HTERT RPE-1 (cell line): Measurements from ENCODE around the gene RERE.

ENCODE experiments used
- in situ Hi-C: fragments of 300-500 bp; cut with MboI; formaldehyde crosslinking; loops from 4 replicates; pipeline ENCODE4 v1.14.3; 2020; ENCODE audit warnings: low sequenced_read_pairs

RERE gene

DNA sequence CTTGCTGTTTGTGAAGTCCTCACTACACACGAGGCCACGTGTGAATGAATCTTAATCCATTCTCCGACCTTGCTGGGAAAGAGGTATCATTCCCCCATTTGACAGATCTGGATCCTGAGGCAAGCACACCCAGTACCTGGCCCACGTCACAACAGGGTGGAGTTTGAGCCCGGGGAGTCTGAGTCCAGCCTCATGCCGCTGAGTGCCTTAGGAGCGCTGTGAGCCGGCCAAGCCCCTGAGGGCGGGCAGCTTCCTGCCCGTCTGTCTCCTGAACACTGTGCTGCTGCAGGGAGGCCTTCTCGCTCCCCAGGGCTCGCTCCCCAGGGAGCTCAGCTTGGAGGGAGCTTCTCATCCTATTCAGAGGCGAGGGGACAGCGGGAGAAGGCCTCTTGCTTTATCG, 469.8 kb downstream of the RERE start:
- in situ Hi-C loops: no loop called here

DNA sequence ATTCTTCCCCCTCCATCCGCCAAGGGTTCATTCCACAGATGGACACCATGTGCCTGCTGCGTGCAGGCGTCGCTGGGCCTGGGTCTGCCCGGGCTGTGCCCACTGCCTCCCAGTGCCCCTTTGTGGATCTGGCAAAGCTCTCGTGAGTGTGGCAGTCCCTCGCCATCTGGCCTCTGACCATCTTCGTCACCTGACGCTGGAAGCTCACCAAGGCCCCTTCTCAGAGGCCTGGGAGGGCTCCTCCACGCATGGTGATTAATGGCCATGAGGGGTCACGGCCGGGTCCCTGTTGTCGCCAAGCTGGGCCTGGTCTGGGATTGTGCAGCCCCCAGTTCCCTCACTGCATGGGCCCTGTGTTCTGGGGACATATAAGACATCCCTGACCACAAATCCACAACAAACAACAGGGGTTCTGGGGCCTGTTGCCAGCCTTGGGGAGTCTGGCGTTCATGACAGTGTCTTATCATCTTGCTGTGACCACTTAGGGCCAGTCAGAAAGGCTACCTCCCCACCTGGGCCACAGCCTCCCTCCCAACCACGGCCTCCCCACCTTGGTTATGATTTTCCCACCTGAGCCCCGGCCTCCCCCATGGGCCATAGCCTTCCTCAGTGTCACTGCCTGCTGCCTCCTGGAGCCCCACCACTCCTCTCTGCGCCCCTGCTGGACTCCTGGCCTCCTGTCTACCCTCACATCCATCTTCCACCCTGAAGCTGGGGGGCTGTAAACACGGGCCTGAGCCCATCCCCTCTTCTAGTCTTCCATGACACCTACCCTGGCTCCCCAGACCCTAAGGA, 471.6 kb downstream of the RERE start:
- in situ Hi-C loops: no loop called here

DNA sequence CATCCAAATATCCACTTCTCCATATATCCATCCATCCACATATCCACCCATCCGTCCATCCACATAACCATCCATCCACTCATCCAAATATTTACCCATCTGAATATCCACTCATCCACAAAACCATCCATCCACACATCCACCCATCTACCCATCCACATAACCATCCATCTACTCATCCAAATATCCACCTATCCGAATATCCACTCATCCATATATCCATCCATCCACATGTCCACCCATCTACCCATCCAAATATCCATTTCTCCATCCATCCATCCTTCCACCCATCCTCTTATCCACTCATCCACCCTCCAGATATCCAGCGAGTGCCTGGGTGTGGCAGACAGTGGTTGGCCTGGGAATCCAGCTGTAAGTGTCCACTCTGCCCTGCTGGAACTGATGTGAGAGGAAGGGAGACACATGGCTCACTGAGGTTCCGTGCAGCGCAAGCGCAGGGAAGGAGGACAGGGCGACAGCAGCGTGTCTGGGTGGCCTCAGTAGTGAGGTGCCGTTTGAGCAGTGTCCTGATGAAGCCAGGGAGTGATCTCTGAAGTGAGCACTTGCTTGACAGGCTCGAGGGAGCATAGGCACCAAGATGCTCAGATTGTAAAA, 472.4 kb downstream of the RERE start:
- in situ Hi-C loops: no loop called here

DNA sequence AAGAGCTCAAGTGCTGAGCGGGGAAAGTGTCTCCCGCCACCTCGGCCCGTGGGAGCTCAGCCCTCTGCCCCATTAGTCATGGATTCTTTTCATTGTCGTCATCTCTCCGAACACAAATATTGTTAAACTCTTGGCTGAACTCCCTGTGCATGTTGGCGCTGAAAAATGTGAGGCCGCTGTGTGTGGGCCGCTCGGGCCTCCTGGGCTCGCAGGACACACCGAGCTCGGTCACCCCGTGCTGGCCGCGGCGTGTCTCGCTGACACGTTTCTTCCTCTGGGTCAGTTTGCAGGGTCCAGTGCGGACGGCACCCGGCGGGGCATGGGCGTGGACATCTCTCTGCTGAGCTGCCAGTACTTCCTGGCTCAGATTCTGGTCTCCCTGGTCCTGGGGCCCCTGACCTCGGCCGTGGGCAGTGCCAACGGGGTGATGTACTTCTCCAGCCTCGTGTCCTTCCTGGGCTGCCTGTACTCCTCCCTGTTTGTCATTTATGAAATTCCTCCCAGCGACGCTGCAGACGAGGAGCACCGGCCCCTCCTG, 473.9 kb downstream of the RERE start:
- in situ Hi-C loops: no loop called here

DNA sequence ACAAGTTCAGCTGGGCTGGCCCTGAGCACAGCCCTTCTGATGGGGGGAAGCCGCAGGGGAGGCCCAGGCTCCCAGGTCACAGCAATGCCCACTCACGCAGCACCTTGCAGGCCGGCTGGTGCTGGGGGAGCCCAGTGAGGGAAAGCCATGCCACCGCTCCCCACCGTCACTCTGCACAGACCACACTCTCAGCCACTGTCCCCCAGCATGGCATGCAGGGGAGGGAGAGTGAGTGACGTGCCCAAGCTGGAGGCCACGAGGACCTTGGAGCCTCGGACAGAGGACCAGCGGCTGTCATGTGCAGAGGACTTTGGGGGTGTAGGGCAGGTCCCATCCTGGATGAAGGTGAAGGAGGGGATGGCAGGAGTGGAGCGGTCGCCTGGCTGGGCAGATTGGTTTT, 474.4 kb downstream of the RERE start:
- in situ Hi-C loops: no loop called here

DNA sequence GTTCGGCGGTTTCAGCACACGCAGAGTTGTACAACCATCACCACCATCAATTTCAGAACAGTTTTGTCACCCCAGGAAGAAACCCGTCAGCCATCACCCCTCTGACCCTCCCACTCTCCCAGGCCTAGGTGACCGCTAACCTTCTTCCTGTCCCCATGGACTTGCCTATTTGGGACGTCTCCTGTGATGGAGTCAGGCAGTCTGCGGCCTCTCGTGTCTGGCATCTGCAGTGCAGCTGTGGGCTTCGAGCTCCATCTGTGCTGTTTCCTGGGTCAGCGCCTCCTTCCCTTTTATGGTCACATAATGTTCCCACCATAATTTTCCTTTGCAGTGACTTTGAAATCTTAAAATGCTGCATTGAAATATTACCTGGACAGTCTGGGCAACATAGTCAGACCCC, 475.1 kb downstream of the RERE start:
- in situ Hi-C loops: no loop called here

DNA sequence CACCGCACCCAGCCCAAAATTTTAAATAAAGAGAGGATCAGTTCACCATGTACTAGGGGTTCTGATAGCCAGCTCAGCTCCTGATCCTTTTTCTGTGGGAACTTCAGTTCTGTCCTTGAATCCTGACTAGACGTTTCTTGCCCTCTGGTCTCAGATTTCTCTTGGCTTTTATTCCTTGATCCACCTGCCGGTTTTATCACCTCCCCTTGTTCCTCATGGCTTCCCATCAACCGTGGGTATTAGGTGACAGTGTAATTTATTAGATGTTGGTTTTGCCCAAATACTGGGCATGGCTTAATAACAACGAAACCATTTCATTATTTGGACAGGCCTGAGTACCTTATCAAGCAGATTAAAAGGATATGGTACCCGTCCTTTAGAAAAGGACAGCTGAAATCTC, 477.0 kb downstream of the RERE start:
- in situ Hi-C loops: no loop called here

DNA sequence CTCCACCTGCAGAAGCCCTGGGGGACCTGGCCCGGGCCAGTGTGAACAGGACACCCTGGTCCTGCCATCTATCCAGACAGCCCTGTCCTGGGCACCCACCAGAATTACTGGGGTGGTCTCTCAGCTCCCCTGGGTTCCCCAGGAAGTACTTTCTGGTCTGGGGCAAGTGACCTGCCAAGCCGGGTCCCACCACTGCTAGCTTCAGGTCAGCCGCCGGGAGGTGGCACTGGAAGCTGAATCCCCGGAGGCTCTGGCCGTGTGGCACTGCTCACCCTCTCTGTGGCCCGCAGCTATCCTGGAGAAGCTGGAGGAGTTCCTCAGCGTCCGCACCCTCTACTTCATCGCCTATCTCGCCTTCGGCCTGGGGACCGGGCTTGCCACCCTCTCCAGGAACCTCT, 478.2 kb downstream of the RERE start:
- in situ Hi-C loops: no loop called here

DNA sequence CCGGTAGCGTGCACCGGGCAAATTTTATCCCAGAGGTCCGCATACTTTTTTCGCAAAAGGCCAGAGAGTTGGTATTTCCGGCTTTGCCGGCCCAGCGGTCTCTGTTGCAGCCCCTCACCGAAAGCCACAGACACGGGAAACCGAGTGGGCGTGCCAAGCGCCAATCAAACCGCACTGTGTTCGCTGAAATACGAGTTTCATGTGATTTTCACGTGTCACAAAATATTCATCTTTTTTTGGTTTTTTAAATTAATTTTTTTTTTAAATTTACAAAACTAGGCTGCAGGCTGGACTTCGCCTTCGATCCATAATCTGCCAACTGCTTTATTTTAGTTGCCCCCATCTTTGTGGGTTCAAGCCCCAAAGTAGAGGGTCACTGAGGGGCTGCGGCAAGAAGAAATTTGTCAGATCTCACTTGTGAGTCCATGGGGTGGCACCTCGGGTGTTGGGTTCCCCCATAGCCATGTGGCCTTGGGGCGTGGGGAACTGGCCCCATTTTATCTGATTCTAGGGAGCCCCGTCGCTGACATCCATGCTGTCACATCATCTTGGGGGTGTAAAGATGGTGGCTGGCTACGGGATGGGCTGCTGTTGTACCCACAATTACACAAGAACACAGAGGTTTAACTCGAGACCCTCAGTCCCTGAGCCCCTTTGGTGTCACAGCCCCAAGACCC, 478.8 kb downstream of the RERE start:
- in situ Hi-C loops: no loop called here

DNA sequence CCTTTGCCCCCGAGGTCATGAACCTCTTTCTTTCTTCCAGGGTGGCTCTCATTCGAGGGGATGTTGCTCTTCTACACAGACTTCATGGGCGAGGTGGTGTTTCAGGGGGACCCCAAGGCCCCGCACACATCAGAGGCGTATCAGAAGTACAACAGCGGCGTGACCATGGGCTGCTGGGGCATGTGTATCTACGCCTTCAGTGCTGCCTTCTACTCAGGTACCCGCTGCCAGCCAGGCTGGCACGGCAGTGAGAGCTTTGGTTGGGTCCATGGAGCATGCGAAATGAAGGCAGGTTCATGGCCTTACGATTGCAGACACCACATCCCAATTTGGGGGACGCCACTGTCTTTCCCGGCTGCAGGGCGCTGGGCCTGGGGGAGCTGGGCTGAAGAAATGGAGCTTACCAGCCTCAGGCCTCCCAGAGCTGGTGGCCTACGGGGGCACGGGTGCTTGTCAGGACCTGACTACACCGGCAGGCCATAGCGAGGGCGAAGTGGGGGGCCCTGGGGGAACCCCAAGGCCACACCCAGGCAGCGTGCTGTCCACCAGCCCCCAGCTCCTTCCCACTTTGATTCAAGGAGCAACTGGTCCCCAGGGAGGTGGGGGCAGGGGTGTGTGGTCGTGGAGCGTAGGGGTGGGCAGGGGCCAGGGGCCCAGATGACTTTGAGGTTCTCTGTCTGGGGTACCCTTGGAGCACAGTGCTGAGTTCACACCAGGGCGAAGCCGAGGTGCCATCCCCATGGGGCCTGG, 479.5 kb downstream of the RERE start:
- in situ Hi-C loops: no loop called here

DNA sequence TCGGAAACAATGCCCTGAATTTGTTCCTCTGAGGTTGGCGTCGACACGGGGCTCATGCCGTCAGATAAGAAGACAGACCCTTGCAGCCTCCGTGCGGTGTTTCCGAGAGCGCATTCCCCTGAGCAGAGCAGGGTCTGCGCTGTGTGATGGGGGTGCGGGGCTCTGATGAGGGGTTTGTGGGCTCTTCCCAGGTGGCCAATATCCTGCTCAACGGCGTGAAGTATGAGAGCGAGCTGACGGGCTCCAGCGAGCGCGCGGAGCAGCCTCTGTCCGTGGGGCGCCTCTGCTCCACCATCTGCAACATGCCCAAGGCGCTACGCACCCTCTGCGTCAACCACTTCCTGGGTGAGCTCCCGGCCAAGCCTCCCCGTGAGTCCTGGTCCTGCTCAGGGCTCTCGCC, 482.2 kb downstream of the RERE start:
- in situ Hi-C loops: no loop called here

DNA sequence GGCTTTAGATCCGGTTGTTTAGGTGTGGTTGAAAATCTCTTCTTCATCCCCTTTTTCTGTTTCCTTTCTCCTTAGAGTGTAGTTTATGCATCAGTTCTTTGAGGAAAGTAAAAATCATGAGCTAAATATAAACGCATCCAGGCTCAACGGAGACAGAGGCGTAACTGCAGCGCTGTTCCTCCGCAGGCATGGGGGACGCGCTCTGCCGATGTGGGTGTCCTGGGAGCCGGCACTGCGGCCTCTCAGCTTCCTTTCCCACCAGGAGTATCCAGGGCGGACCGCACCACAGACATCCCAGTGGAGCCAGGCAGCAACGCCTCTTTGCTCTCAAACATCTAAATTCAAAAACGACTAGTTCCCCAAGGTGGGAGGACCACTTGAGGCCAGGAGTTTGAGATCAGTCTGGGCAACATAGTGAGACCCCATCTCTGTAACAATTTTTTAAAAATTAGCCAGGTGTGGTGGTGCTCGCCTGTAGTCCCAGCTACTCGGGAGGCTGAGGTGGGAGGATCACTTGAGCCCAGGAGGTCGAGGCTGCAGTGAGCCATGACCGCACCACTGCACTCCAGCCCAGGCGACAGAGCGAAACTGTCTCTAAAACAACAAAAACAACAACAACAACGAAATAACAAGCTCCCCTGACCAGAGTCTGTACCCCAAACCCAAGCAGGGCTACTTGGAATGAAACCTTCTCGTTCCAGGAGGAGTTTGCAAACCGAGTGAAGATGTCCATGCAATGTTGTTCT, 483.2 kb downstream of the RERE start:
- in situ Hi-C loops: no loop called here

DNA sequence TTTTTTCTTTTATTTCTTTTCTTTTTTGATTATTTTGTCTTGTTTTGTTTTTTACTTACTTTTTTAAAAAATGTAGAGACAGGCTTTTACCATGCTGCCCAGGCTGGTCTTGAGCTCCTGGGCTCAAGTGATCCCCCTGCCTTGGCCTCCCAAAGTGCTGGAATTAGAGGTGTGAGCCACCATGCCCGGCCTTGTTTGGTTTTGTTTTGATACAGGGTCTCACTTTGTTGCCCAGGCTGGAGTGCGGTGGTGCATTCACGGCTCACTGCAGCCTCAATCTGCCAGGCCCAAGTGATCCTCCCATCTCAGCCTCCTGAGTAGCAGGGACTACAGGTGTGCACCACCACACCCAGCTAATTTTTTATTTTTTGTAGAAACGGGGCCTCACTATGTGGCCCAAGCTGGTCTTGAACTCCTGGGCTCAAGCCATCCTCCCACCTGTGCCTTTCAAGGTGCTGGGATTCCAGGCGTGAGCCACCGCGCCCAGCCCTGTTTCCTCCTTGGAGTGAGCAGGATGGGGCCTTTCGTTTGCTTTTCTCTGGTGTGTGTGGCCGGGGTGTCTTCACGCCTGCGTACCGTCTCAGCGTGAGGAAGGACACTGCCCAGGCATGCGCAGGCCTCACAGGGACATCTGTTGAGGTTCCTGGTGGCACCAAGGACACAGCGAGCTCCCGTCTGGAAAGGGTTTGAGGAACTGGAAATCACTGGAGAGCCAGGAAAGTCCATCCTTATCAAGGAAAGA, 484.0 kb downstream of the RERE start:
- in situ Hi-C loops: no loop called here

DNA sequence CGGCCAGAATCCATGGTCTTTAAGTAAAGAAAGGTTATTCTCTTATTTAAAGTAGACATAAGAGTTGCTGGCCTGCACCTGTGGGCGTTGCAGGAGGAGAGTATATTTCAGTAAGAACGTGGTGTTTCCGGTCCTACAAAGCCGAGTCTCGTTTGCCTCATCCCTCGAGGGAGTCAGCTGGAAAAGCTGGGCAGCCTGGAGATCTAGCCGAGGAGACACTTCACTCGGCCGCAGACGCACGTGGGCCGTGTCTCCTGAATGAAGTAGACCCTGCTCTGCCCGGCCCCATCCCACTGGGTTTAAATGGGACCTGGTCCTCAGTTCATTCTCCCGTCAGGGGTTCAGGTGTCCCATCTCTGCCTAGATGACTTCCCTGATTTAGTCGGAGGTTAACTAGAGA, 484.6 kb downstream of the RERE start:
- in situ Hi-C loops: no loop called here

DNA sequence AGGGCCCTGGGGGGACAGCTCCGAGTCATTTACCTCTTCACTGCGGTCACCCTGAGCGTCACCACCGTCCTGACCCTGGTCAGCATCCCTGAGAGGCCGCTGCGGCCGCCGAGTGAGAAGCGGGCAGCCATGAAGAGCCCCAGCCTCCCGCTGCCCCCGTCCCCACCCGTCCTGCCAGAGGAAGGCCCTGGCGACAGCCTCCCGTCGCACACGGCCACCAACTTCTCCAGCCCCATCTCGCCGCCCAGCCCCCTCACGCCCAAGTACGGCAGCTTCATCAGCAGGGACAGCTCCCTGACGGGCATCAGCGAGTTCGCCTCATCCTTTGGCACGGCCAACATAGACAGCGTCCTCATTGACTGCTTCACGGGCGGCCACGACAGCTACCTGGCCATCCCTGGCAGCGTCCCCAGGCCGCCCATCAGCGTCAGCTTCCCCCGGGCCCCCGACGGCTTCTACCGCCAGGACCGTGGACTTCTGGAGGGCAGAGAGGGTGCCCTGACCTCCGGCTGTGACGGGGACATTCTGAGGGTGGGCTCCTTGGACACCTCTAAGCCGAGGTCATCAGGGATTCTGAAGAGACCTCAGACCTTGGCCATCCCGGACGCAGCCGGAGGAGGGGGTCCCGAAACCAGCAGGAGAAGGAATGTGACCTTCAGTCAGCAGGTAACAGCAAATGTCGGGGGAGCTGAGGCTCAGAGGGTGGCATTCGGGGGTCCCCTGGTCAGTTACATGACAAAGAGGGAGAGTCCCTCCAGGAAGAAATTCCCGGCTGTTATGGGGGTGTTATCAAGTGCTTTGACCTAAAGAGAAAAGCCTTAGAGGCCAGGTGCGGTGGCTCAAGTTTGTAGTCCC, 486.9 kb downstream of the RERE start:
- in situ Hi-C loops: no loop called here

DNA sequence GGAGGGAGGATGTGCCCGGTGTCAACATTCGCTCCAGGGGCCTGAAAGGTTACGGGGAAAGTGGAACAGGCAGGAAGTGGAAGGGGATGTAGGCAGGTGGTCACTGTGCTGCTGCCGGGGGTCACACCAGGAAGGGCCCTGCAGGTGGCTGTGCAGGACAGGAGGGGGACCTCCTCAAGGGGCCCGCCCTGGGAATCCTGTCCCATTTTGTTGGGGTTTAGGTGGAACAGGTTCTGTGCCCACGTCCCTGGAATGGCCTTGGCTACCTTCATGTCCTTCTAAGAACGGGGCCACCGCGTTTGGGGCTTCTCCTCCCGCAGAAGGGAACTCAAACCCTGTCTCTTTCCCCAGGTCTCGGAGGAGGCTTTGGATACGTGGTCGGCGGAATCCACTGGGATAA, 487.6 kb downstream of the RERE start:
- in situ Hi-C loops: no loop called here

DNA sequence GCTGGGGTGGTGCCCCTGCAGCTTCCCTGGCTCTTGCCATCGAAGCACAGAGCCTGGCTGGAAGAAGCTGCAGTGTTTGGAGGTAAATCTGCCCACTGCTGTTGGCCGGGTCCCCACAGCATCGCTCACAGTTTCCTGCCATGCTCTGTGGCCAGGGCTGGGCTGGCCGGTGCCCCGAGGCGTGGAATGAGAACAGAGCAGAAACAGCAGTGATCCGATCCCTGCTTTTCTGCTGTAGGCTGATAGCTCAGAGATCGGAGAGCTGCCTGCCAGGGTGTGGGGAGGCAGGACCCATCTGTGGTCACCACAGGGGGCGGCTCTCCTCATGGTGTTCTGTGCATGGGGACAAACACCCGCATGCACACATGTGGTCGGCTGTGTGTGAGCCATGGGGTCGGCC, 488.0 kb downstream of the RERE start:
- in situ Hi-C loops: no loop called here

DNA sequence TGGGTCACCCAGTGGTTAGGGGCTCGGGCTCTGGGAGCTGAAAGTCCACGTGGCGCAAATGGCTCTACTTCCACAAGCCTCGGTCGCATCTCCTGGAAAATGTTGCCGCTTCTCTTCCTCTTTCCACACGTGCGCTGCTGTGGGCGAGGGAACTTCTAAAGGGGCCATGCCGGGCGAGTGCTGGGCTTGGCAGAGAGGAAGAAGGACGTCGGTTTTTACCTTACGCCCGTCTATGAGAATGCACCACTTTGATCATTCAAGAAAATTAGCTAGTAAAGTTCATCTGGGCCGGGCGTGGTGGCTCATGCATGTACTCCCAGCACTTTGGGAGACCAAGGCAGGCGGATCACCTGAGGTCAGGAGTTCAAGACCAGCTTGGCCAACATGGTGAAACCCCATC, 489.2 kb downstream of the RERE start:
- in situ Hi-C loops: no loop called here

DNA sequence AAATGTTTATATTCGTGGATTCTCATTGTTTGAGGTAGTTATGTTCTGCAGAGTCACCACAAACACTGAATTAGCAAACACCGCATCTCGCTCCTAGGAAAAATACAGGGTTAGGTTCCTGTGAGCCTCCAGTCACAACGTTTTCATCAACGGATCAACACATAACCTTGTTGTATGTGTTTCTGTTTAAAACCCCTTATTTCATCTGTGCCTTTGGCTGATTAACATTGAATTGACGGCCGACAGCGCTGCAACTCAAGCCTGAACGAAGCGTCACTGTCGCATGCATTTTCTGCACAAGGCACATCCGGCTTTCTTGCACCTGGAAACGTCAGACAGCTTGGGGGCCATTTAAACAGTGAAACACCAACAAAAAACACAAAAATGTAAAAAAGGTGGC, 491.2 kb downstream of the RERE start:
- in situ Hi-C loops: no loop called here
